GM19035 (cell line): ENCODE measurements around the gene GALNT10.

Experiments used
- ATAC-seq: cut with Tn5 transposase; IDR thresholded peaks from one replicate; pipeline ENCODE4 v1.9.1; 2021; ENCODE audit not compliant: unreplicated experiment

GALNT10 gene

DNA sequence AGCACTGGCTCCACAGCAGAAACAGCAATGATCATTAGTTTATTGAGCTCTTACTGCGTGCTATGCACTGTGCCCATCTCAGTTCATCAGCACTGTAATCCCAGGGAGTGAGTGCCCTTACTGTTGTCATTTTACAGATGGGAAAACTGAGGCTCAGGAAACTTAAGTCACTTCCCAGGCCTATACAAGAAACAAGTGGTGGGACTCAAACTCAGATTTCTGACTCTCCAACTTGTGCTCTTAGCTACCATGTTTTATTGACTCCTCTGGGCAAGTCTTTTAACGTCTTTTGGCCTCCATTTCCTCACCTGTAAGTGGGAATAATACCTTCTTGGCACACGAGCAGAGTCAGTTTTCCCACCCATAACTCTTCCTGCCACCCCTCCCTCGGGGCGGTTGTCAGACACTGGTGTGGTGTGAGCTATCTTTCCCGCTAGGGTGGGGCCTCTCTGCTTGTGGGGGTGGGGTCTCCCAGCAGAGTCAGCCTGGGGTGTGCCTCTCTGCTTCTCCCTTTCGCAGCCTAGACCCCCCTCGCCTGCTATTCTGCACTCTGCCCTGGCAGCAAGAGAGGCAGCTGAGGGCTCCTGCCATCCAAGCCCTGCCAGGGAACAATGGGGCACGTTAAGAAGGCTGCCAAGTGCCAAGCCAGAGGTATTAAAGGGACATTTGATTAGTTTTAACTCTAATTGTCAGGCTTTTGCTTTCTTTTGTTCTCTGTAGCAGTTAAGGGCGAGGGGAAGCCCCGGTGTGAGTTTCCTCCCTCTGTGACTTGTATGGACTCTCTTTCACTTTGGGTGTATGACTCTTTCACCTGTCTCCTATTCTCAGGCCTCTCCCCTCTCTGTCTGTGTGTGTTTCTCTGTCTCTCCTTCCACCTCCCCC lies 12.1 kb downstream of the GALNT10 start:
- ATAC-seq = peak; percentile 93

DNA sequence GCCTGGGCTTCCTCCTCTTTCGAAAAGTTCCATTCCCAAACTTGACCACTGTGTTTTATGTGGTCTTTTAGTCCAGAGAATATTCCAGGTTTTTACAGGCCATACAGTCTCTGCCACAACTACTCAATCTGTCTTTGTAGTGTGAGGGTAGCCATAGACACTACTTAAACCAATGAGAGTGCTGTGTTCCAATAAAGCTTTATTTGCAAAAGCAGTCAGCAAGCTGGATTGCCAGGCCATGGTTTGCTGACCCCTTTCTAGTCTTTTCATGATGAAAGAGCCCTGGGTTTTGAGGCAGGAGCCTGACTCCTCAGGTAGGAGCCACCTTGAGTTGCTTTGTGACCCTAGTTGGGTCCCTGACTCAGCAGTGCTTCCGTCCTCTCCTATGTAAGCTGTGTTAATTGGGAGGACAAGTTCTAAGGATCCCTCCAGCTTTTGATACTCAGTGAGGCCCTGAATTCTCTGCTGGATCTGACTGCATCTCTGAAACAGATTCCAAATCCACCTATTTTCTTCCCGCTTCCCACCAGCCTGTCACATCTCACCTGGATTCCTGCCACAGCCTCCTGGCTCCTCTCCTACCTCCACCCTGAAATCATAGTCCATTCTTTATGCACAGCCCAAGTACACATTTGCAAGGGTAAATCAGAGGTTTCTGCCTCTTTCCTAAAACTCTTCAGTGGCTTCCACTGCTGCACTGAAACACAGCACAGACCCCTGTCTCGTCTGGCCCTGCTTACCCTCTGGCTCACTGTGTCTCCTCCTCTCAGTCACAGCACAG lies 13.5 kb downstream of the GALNT10 start:
- ATAC-seq = no peak

DNA sequence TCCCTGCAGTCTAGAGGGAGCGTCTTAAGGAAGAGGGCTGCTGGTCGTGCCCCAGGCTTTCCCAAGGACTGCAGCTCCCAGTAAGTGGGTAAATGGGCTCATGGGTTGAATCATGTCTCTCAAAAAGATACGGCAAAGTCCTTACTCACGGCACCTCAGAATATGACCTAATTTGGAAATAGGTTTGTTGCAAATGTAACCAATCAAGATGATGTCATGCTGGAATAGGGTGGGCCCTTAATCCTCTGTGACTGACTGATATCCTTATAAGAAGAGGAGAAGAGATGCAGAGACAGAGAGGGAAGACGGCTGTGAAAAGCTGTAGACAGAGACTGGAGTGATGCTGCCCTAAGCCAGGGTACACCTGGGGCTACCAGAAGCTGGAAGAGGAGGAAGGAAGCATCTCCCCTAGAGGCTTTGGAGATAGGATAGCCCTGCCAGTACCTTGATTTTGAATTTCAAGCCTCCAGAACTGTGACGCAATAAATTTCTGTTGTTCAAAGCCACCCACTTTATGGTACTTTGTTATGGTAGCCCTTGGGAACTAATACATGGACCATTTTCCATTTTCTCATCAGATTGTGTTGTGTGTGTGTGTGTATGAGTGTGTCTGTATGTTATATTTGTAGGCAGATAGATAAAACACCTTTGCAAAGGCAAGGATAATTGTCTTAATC lies 15.0 kb downstream of the GALNT10 start:
- no peak for ATAC-seq

DNA sequence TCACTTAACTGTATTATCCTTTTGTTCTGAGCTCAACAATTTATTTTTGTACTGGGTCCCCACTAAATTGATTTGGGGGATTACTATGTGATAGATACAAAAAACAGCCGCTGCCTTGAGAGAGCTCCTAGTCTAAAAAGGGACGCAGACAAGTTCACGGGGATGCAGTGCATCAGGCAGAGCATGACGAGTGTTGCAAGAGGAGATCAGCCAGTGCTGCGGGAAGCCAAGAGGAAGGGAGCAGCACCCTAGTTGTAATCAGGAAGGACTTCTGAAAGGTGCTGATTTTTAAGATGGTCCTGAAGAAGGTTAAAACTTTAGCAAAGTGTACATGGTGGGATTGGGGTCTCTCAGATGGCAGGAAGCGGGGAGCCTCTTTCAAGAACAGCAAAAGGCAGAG lies 15.8 kb downstream of the GALNT10 start:
- ATAC-seq = no peak

DNA sequence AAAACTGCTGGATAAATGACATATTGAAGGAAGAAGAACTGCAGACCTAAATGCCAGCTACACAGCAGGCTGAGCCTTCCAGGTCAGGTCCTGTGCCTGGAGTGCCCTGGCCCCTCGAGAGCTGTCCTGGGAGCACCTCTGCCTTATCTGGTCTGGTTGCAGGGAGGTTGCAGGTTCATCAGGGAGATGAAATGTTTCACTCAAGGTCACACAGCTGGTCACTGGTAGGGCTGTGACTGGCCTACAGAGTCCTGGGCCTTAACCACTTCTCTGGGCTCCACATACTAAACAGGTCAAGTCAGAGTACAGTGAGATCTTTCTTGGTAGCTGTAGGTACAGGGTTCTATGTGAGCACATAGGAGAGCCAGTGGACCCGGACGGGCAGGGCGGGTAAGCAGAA lies 16.7 kb downstream of the GALNT10 start:
- ATAC-seq = no peak

DNA sequence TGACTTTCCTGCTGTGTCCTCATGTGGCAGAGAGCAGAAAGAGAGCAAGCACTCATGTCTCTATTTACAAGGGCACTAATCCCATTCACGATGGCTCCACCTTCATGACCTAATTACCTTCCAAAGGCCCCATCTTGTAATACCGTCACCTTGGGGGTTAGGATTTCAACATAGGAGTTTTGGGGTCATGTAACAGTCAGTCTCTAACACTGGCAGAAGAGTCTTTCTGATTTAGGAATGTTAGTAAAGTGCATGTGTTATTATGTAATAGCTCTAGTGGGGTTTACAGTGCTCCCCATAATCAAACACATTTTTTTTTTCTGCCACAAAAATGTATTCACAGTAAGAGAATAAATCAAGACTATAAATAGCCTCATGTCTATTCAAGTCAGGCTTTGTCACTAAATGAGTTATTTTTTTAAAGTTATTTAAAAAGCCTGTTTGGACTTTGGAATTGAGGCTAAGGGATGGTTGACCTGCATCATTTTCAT lies 19.1 kb downstream of the GALNT10 start:
- no peak for ATAC-seq

DNA sequence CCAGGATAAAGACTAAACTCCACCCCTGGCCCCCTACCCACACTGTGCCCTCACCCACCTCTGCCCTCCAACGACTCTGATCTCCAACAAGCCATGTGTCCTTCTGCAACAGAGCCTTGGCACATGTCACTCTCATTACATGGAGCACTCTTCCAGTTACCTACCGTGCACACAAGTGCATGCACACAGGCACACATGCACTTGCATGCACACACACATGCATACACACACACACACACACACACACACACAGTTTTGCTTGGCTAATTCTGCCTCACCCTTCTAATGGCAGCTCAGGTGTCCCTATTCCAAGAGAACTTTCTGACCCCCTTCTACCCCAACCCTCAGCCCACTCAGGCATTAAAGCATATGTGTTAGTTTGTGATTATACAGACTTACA lies 19.6 kb downstream of the GALNT10 start:
- no peak for ATAC-seq

DNA sequence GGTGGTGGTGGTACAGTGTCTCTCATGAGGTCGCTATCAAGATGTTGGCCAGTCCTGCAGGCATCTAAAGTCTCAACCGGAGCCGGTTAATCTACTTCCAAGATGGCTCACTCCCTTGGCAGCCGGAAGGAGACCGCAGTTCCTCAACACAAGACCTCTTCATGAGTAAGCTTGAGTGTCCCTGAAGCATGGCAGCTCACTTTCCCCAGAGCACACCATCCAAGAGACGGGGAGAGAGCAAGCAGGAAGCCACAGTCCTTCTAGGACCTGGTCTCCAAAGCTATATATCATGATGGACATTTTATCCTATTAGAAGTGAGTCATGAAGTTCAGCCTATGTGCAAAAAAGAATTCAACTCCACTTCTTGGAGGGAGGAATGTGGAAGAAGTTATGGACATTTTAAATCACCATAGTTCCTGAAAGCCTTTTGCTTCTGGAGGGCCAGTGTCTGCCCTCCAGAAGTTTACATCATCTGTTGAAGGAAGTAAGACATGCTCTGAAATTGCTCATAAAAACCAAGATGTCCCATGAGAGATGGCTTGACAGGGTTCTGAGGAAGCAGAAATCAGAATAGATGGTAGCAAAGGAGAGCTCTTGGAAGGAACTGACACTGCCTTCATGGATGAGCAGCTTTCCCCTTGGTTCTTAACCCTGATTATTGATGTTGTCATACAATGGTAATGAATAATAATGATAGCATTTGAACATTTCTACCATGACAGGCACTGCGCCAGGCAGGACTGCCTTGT lies 21.3 kb downstream of the GALNT10 start:
- ATAC-seq = no peak

DNA sequence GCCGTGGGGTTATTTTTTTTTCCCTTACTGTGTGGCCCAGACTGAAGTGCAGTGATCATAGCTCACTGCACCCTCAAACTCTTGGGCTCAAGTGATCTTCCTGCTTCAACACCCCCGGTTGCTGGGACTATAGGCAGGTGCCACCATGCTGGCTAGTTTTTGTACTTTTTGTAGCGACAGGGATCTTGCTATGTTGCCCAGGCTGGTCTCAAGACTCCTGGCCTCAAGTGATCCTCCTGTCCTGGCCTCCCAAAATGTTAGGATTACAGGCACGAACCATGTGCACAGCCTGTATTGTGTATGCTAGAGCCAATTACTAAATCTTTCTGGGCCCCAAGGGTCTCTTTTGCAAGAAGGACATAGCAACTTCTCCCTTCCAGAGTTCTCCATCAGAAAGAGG lies 23.1 kb downstream of the GALNT10 start:
- no peak for ATAC-seq

DNA sequence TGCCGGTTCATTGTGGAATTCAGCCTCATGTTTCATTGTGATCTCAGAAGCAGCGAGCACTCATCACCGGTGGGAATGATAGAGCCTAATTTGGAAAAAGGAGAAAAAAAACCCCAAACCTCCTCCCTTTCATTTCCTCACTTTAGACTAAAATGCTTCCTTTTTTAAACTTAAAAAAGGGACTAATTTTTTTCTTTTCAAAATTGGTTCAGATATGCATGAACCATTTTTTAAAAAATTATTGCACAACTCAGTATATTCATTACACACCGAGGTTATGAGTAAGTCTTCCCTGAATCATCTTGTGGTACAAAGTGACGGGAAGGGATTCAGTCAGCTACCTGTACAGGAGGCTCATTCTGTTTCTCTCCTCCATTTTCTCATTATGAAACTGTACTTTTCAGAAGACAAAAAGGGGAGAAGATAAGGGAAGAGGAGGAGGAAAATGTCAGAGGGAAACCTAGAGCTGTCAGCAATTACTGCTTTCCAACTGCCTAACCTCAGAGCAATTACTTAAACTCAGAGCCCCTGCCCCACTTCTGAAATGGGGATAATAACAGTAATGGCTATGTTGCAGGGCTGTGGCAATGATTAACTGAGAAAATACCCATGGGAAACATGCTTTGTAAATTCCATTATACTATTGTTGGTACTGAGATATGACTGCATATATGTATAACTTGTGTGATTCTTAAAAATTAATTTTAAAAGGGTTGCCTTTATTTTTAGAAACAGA lies 24.0 kb downstream of the GALNT10 start:
- ATAC-seq = peak; percentile 65

DNA sequence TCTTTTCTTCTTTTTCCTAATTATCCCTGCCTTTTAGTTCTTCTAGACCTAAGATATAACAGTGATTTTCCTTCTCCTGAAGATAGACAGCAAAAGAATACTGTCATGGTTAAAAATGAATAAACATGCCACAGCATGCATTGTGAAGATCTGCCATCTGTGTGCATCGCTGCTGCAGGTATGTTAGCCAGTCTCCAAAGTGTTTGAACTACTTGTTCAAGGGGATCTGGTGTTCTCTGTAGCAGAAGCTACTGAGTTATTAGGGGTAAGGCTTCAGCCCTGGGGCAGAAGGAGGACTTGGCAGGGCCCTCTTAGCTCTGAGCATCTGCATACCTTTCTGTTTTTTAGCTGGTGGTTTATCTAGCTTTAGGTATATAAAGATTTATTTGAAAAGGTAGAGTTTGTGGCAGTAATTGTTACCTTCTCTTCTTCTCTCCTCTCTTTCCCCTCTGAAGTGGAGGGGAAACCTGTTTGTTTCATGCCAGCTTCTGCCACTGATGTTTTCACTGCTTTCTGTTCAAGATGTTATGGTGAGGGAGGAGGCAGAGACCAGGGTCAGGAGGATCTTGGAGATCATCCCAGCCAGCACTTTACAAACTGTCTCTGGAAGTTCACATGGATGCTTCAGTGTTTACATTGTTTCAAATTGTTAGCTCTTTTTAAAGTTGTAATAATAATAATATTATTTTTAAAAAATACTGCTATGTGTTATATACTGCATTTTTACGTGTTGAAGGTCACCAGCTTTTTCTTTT lies 25.2 kb downstream of the GALNT10 start:
- ATAC-seq = no peak

DNA sequence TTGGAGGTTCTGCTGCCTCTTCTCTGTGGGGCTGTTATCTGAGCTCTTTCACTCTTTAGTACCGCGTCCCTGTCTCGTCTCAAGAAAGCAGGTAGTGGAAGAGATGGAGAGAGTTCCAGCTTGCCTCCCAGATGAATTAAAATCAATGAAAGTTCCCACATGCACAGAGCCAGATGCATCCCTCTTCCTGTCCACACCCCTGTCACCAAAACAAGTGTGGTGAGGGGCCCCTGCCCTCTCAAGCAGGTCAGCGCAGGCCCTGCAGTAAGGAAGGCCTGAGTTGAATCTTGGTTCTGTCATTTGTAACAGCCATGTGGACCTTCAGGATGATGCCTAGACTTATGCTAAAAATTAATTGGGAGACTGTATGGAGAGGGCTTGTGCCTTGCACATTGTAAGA lies 26.9 kb downstream of the GALNT10 start:
- no peak for ATAC-seq

DNA sequence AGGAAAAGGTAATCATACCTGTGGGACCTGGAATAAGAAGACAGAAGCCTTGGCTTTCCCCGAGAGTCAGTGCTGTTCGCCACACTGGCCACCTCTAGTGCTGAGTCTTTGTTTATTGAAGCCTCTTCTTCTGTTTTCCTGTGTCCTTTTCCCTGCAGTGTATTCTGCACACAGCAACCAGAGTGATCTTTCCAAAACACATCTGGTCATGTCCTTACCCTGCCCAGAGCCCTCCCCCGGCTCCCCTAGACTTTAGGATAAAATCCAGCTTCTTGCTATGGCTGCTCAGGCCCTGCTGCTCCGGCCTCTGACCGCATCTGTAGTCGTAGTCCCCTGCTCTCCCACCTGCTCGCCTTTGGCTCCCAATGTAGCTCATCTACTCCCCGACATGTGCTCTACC lies 28.3 kb downstream of the GALNT10 start:
- no peak for ATAC-seq

DNA sequence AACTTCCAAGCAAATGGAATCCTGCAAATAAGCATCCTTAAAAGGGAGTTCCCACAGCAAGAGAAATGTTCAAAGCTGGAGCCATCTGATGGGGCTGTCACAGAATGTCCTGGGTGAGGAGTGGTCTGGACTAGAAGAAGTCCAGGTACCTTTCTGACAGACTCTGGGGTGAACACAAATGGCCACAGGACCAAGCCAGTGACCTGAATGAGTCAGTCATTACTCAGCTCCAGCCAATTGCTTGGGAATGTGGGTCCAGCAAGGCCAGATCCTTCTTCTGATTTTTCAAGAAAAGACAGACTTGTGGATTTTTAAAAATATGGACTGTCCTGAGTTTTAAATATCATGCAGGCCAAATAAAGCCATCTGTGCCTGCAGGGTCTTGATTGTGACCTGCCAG lies 30.1 kb downstream of the GALNT10 start:
- ATAC-seq = no peak

DNA sequence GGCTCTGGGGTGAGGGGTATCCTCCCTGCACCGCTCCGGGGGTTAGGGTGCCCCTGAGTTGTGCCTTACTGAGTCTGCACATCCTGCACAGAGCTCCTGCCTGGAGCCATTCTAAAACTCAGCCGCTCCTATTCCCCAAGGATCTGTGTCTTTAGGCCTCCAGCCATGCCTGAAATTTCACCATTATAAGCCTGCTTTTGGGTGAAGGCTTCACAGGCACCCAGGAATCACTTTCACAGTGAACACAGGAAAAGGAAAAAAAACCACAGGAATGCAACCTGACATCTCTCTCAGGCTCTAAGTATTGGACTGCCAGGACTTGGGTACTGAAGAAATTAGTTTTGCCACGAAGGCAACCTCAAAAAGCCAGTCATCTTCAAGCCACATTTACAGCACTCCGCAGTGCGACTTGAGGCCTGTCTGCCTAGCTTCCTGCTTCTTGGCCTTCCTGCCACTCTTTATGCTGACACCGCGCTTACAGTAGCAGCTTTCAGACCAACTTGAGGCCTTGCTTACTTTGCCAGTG lies 30.9 kb downstream of the GALNT10 start:
- no peak for ATAC-seq

DNA sequence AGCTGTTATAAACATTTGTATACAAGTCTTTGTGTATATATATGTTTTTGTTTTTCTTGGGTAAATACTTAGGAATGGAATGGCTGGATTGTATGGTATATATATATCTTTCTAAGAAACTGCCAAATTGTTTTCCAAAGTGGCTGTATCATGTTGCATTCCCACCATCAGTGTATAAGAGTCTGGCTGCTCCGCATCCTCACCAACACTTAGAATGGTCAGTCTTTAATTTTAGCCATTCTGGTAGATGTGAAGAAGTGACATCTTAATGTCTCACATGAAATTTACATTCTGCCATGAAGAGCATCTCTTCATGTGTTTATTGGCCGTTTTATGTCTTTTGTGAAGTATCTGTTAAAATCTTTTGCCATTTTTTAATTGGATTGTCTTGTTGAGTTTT lies 31.9 kb downstream of the GALNT10 start:
- ATAC-seq = no peak

DNA sequence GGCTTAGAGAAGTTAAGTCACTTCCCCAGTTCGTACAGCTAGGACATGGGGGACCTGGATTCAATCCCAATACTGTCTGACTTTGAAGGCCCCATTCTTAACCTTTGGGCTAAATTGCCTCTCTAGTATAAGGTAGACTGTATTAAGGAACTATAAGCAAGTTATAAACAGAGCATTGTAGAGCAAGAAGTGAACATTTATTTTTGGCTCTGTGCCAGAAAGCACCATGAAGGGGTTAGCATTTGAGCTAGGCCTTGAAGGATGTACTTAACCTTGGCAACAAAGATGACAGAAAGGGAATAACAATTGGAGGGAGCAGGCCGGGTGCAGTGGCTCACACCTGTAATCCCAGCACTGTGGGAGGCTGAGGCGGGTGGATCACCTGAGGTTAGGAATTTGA lies 32.8 kb downstream of the GALNT10 start:
- ATAC-seq = no peak

DNA sequence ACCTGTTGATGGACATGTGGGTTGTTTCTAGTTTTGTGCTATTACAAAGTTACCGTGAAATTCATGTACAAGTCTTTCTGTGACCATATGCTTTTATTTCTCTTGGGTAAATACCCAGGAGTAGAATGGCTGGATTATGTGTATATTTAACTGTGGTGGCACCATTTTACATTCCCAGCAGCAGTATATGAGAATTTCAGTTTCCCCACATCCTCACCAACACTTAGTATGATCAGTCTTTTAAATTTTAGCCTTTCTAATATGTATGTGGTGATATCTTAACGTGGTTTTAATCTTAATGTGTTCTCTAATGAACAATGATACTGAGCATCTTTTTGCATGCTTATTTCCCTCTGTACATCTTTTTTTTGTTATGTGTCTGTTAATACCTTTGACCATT lies 36.6 kb downstream of the GALNT10 start:
- no peak for ATAC-seq

DNA sequence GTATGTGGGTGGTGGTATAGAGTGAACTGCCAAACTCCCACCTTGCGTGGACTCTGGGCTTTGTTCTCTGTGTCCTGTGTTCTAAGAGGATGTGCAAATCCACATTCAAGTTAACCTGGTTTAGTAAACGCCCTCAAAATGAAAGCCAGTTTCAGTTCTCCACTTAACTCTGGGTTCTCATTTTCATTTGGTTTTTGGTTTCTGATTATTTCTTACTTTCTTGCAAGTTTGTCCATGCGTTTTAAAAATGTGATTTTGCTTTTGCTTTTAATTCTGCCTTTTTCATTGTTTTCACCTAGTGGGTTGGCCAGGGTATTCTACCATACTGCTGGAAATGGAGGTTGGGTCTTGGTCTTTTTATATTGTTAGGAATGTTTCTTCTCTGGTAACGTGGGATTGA lies 38.2 kb downstream of the GALNT10 start:
- ATAC-seq = peak; percentile 95
